ENCODE results near the gene ZNF467. TPM values are rescaled to one million over a fixed set of nuclear protein-coding genes. Genes with fewer than 3 reads are reported as not detected.

The ZNF467 gene, protein sequence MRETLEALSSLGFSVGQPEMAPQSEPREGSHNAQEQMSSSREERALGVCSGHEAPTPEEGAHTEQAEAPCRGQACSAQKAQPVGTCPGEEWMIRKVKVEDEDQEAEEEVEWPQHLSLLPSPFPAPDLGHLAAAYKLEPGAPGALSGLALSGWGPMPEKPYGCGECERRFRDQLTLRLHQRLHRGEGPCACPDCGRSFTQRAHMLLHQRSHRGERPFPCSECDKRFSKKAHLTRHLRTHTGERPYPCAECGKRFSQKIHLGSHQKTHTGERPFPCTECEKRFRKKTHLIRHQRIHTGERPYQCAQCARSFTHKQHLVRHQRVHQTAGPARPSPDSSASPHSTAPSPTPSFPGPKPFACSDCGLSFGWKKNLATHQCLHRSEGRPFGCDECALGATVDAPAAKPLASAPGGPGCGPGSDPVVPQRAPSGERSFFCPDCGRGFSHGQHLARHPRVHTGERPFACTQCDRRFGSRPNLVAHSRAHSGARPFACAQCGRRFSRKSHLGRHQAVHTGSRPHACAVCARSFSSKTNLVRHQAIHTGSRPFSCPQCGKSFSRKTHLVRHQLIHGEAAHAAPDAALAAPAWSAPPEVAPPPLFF
- total RNA-seq (6.5 and 8.9 TPM in 2 replicates), polyA plus RNA-seq (4.2 and 4.7 TPM in 2 replicates), polyA minus RNA-seq (1.4 and 1.5 TPM in 2 replicates), Bru-seq, nascent RNA (percentile 34 among the genes with signal in this experiment), BruChase-seq, experiment 1, labeled RNA remaining after a 6-hour chase (percentile 38 among the genes with signal in this experiment), BruChase-seq, experiment 2, labeled RNA remaining after a 2-hour chase (percentile 40 among the genes with signal in this experiment)
- polyA plus RNA-seq (2011; cell fraction: cytosol; rRNA removed), result 3.2 and 4.0 TPM in 2 replicates
- 8.3 and 9.4 TPM in 2 replicates for polyA plus RNA-seq (2011; cell fraction: nucleus; rRNA removed)
- polyA plus RNA-seq (2012), result 1.5 and 4.6 TPM in 2 replicates
- not detected for polyA minus RNA-seq (2011; cell fraction: cytosol; rRNA and poly(A)+ RNA removed)
- 0.82 and 2.0 TPM in 2 replicates for polyA minus RNA-seq (2011; cell fraction: nucleus; rRNA and poly(A)+ RNA removed)
- long read RNA-seq, transcript ZNF467-201 (5 exons, 2,553 nt), result major isoform, 7 of 16 reads
- long read RNA-seq, partial matches to known transcripts, result 5 of 16 reads
- long read RNA-seq, other reads (novel, unspliced or antisense), result 4 of 16 reads

- peak within 1 kb of the TSS; percentile 35 to 70 (median 68) for H3K4me3 ChIP-seq (replicated peaks in 1 of 3; ENCODE audit: insufficient read depth in 1 of 3, low read depth in 1 of 3, low read length in 3 of 3)
- BruUV-seq (replicated peaks), result no TSS peak
- FAIRE-seq (no peak), DNase-seq (ENCODE audit: low read depth, low spot score) (peak; percentile 27)
- H3K27me3 ChIP-seq (ENCODE audit: control insufficient read depth in 2 of 2, insufficient read depth in 2 of 2, low read length in 2 of 2), result no peaks in the 10 kb centered on the region
- TF ChIP-seq EZH2 (IDR thresholded peaks at IDR 0.05; ENCODE audit: borderline replicate concordance, low read depth, low read length, severe bottlenecking), result no peak
- TF ChIP-seq, protein P1, sequence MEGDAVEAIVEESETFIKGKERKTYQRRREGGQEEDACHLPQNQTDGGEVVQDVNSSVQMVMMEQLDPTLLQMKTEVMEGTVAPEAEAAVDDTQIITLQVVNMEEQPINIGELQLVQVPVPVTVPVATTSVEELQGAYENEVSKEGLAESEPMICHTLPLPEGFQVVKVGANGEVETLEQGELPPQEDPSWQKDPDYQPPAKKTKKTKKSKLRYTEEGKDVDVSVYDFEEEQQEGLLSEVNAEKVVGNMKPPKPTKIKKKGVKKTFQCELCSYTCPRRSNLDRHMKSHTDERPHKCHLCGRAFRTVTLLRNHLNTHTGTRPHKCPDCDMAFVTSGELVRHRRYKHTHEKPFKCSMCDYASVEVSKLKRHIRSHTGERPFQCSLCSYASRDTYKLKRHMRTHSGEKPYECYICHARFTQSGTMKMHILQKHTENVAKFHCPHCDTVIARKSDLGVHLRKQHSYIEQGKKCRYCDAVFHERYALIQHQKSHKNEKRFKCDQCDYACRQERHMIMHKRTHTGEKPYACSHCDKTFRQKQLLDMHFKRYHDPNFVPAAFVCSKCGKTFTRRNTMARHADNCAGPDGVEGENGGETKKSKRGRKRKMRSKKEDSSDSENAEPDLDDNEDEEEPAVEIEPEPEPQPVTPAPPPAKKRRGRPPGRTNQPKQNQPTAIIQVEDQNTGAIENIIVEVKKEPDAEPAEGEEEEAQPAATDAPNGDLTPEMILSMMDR (IDR thresholded peaks at IDR 0.05; ENCODE audit: extremely low read depth in 1 of 2, insufficient read depth in 1 of 2, low read depth in 1 of 2, low read length in 2 of 2), result no peak
- TF ChIP-seq MYC (IDR thresholded peaks at IDR 0.05; ENCODE audit: low read depth, low read length), result no peak
- TF ChIP-seq FOS (IDR thresholded peaks at IDR 0.05; ENCODE audit: borderline replicate concordance, insufficient read depth, low read length), result no peak
- no peak for TF ChIP-seq JUN (IDR thresholded peaks at IDR 0.05; ENCODE audit: borderline replicate concordance, insufficient read depth, insufficient read length, low read depth)
- TF ChIP-seq POLR2A (IDR thresholded peaks at IDR 0.05; ENCODE audit: low read depth, low read length), result no peak
- TF ChIP-seq MAX (IDR thresholded peaks at IDR 0.05; ENCODE audit: insufficient read depth, insufficient read length), result no peak
- TF ChIP-seq POLR2AphosphoS5 (IDR thresholded peaks at IDR 0.05; ENCODE audit: insufficient read depth, low read depth, low read length), result no peak
- no peak for TF ChIP-seq GATA2 (IDR thresholded peaks at IDR 0.05; ENCODE audit: insufficient read depth, insufficient read length, low read depth, low read length)
- no peaks in the 10 kb centered on the region for H3K79me2 ChIP-seq (ENCODE audit: control insufficient read depth, insufficient read depth, low read length)
- dilution Hi-C loops (cut with MboI; ENCODE audit: extremely low pct_ligation_motif_present, low sequenced_read_pairs), result no loop called here
- peak within 1 kb of the TSS; percentile 30 for H2AFZ ChIP-seq (ENCODE audit: low read depth, low read length)
- H3K9me1 ChIP-seq (replicated peaks; ENCODE audit: control insufficient read depth, extremely low read depth, insufficient read depth, low read length), result no peaks in the 10 kb centered on the region
- H3K9me3 ChIP-seq (replicated peaks; ENCODE audit: control insufficient read depth, insufficient read depth, low read length), result no peaks in the 10 kb centered on the region
- H3K4me2 ChIP-seq (ENCODE audit: insufficient read depth, low read length), result peak within 1 kb of the TSS; percentile 21
- ChIA-PET CTCF (interaction anchor here (1.1 to 2.9 kb wide), 4 partner anchors 15 to 150 kb away, joined by 3 to 13 read pairs (median 8); no protein-coding TSS in a partner anchor), POLR2A (interaction anchor here (0.6 kb wide), 1 partner anchor 109 kb away, joined by 4 read pairs; no protein-coding TSS in a partner anchor)
- no peaks in the 10 kb centered on the region for H4K20me1 ChIP-seq (replicated peaks; ENCODE audit: control insufficient read depth, extremely low read depth, insufficient read depth, low read length)
- peaks cover 0 to 3% of the 10 kb centered on the region in 2 experiments for H3K36me3 ChIP-seq (ENCODE audit: control insufficient read depth in 2 of 2, extremely low read depth in 1 of 2, insufficient read depth in 2 of 2, low read length in 2 of 2)
- intact Hi-C loops (cut with micrococcal nuclease), result loop anchor here (2.0 kb wide), 1 partner anchor 17 kb away; no protein-coding TSS in a partner anchor
- H3K9ac ChIP-seq (replicated peaks; ENCODE audit: extremely low read depth, insufficient read depth, low read length), result no peak within 1 kb of the TSS
- peaks cover 20% of the 10 kb centered on the region for H3K4me1 ChIP-seq (ENCODE audit: control insufficient read depth, extremely low read depth, insufficient read depth, low read length)
- no peak within 1 kb of the TSS for H3K27ac ChIP-seq (ENCODE audit: insufficient read depth, low read depth, low read length)
Measured at GRCh38 chr7:149773446-149774236, at the start of gene ZNF467. TSS of gene ZNF467 (minus strand) at chr7:149773588. CDS start at chr7:149771032, 2,556 bp downstream.

All from endothelial cell of umbilical vein (primary cell).